ENCODE measurements around the gene TRABD.

The TRABD gene

DNA sequence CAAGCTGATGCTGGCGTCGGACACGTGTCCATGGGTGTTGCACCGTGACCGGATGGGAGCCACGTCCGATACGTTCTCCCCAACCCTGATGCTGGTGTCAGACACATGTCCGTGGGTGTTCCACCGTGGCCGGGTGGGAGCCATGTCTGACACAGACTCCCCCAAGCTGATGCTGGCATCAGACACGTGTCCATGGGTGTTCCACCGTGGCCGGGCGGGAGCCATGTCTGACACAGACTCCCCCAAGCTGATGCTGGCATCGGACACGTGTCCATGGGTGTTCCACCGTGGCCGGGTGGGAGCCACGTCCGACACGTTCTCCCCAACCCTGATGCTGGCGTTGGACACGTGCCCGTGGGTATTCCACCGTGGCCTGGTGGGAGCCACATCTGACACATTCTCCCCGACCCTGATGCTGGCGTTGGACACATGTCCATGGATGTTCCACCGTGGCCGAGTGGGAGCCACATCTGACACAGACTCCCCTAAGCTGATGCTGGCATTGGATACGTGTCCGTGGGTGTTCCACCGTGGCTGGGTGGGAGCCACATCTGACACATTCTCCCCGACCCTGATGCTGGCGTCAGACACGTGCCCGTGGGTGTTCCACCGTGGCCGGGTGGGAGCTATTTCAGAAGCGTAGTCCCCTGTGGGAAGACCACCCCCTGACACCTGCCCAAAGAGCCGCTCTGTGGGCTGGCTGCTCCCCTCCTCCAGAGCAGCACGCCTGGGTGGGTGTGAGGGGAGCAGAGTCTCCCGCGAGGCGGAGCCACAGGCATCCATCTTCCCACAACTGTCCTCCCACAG, 35.1 kb downstream of the TRABD start:
- DNase-seq = no peak

DNA sequence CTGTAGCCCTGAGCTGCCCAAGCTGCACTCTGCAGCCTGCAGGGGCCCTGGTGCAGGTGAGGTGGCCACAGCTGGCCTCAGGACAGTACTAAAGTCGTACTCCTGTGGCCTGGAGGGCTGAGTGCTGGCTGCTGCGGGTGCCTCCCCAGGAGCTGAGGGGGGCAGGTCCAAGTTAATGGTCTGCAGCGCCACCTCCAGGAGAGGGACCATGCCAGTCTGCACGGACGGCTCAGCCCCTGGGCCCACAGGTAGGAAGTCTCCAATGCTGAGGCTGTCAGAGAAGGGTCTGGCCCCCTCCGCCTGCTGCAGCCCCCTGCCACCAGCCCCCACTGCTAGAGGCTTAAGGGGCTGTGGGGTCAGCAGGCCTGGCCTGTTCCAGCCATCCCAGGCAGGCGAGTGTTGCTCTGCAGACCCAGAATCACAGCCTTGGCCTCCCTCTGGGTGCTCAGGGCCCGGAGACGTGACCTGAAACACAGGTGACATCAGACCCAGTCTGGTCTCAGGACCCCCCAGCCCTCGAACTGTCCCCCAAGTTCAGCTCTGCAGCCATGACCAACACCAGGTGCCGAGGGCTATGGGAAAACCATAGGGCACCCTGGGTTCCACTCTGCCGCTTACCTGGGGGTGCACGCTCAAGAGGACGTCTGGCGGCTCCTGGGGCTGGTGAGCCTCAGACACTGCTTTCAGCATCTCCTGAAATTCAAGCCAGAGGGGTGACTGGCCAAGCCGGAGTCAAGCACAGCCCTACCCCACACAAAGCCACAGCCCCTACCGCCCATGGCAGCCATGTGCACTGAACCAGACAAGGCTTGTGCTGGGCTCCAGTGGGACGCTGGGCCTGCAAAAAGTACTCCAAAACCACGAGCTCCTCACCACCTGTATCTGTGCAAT, 35.9 kb downstream of the TRABD start:
- DNase-seq = no peak

GRCh38 chr22:50222508-50222907, 36.8 kb downstream of the TRABD start:
- no peak for DNase-seq

DNA sequence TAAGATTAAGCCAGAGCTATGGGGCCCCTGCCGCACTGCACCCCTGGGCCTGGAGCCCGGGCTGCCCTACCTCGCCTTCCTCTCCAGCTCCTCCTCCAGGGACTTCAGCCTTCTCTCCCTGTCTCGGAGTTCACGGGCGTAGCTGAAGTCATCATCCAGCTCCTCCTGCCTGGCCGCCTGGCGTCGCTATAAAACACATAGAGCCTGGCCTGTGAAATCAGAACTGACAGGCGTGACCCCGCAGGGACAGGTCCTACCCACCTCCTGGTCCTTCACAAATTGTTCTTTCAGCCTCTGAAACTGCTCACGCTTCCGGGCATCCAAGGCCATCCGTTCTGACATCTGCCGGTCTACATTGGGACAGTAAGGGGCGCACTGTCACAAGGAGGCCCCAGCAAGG, 38.4 kb downstream of the TRABD start:
- no peak for DNase-seq

GRCh38 chr22:50225200-50225969, 39.7 kb downstream of the TRABD start:
- no peak for DNase-seq

DNA sequence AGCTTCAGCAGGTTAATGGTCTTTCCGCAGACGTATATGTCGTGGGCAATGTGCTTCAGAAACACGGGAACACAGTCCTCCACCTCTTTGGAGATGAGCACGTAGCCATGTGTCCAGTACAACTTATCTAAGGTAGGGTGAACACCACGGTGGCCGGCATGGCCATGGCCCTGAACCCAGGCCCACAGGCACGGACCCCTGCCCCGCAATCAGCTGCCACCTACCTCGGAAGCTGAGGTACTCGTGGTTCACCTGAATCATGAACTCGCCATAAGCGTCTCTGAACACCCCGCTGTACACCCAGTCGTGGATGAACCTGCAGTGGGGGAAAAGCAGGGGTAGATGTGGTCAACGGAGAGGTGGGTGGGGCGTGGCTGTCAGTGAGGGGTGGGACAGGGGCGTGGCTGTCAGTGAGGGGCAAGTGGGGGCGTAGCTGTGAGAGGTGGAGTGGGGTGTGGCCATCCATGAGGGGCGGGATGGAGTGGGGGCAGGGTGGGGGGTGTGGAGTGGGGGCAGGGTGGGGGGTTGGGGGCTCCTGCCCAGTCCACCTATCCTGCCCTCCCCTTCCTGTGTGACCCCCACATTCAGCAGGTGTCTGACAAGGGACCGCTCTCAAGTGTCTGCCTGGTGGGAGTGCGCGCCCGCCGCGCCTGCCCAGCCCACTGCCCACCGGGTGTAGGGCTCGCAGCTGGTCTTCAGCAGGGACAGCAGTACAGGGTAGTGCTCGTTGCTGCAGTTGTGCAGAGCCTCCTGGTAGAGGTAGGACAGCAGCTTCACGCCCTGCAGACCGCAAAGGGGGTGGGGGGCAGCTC, 40.6 kb downstream of the TRABD start:
- DNase-seq = no peak

- no peak for DNase-seq
Measured at GRCh38 chr22:50226875-50227165, 41.1 kb downstream of the TRABD start.

DNA sequence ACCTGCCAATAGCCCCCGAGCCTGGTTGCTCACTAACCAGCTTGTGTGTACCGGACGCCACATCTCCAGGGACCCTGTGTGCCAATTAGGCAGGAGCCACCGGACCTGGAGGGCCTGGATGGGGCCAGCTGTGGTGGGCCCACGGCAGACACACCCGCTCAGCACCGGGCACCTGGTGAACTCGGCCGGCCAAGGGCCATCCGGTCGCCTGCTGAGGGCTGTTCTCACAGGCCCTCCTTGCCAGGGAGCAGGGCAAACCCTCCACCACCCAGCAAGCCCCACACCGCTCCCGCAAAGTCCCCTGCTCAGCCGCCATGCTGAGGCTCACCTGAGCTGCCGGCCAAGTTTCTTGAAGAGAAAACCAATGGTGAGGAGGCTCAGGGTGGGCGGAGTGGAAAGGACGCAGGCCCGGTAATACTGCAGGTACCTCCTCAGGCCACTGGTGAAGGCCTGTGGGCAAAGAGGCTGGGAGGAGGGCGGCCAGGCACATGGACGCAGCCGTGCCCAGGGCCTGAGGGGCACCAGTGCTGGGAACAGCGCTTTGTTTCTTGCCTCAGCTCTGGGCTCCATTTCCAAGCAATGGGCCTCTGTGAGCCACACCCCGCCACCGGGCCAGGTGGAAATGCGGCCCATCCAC, 42.0 kb downstream of the TRABD start:
- no peak for DNase-seq

DNA sequence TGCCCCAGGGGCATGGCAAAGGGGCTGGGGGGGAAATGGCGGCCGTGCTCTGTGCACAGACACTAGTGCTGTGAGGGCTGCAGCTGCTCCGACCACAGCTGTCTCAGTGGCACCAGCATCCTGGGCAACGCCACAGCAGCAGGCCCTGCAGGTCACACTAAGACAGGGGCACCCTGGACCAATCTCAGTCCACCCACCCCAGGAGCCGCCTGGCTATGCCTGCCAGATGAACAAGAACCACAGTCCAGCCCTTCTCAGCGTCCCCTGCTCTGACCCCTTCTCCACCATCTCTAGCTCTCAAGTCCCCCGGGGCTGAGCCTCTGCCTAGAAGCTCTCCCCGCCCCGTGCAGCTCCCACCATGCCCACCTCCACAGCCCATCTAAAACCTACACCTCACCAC, 42.7 kb downstream of the TRABD start:
- DNase-seq = no peak

GRCh38 chr22:50229370-50229769, 43.7 kb downstream of the TRABD start:
- no peak for DNase-seq

DNA sequence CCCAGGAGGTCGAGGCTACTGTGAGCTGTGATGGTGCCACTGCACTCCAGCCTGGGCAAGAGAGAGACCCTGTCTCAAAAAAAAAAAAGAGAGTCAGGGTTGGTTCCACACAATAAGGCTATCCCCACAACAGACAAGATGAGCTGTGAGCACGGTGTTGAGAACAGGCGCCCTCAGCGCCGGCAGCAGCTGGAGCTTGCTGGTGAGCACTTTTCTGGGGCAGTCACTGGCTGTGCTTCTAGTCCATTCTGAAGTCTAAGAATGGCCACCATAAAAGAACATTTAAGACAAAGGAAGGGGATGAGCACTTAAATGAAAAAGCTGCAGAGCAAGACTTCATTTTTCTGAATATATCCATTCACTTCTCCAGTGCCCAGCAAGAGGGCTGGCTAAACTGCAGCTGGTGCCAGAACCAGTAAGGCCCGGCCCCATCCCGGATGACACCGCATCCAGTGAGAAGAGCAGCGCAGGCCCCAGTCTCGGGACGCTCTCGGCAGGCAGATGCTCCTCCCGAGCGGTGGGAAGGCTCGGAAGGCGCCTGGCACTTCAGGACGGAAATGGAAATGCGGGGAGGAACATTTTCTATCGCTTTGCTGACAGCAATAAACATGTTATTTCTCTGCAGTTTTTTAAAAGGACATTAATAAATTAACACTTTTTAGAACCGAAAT, 46.9 kb downstream of the TRABD start:
- no peak for DNase-seq

DNA sequence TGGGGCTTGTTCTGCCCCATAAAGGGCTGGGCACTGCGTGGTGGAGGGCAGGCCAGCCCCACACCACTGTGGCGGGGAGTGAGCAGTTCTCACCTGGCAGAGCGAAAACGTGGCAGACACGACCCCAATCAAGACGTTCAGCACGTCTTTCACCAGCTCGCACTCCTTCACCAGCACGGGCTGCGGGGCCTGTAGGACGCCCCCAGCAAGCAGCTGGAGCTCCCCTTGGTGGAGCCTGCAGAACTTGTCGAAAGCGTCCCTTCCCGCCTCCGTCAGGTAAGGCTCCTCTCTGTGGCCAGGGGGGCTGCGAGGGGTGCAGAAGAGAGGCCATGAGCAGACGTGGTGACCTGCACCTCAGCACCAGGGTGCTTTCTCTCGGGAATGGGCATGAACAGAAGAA, 47.5 kb downstream of the TRABD start:
- DNase-seq = no peak

DNA sequence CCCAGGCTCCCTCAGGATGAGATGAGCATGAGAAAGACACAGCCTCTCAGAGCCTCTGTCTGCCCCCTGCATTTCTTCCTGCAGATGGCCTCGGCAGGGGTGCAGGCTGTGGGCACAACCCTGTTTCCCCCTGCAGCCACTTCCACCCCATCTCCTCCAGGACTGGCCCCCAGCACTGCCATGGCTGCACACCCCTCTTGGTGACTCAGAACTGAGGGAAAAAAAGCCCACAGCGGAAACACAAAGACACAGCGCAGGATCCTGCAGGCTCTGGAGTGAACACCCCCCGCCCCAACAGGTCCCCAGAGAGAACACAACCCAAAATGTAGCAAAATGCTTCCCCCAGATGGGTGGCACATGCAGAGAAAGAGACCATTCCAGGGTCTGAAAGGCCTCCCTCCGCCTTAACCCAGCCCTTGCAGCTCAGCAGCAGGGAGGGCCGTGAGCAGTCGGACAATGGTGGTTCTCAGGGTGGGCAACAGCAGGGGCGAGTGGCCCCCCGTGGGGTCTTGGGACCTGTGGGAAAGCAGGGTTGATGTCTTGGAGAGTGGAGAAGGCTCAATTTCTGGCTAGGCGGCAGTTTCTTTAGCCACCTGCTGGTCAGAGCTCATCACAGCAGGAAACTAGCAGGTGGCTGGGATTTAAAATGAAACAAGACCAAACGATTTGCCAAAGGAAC, 51.2 kb downstream of the TRABD start:
- DNase-seq = no peak

- DNase-seq = no peak
Measured at GRCh38 chr22:50238755-50239154, 53.0 kb downstream of the TRABD start.

GRCh38 chr22:50242406-50242949, 56.8 kb downstream of the TRABD start:
- no peak for DNase-seq

DNA sequence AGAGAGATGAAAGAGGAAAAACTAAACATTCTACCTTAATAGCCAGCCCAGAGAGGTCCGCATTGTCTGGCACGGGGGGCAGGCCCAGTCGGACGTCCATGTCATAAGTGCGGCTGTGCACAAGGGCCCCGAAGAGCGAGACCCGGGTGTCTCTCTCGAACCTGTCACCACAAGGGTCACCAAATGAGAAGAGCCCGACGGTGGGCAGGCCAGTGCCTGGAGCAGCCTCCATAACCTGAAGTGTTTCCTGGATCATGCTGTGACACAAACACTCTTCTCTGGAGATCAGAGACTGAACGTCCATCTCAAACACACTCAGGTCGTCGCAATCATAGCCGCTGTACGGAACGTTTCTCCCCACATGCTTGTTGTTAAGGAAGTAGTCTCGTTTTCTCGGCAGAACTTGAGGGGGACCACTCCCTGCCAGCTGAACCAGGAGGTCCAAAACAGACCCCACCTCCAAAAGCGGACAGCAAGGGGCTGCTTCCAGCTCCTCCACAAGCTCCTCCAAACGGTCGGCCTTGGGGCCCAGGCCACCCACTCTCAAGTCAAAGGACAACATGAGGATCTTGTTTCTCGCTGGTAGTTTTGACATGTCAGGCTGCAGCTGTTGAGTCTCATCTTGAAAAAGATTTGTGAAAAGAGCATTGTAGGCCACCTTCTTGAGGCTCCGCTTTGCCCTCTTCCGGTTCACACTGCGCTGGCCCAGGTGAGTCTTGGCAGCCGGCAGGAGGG, 58.1 kb downstream of the TRABD start:
- no peak for DNase-seq

- peak; percentile 90 to 91 for DNase-seq
Measured at GRCh38 chr22:50244420-50245213, 58.9 kb downstream of the TRABD start, which contains the start of gene TUBGCP6. Gene TUBGCP6 (minus strand): TSS chr22:50245023. CDS start chr22:50244459, 564 bp downstream.

- no peak for DNase-seq
Measured at GRCh38 chr22:50245214-50246072, 59.7 kb downstream of the TRABD start.
